Stimulated activated CD8-positive, alpha-beta memory T cell treated with anti-CD3 and anti-CD28 coated beads, Interleukin-7, amount 100 ng/mL, for 4 hours (primary cell): ENCODE measurements around the gene WFDC10A.
"Not testable (repeated sequence)": the region's sequence is repeated elsewhere in the genome, so short reads cannot be mapped to it uniquely, and the experiment has no call there.

Source experiments
- DNase-seq, 2 donors: peaks; one replicate each; pipeline ENCODE4 v3.0.0-alpha.2; 2020; ENCODE audit warnings: low read depth in 2 of 2

Gene WFDC10A

DNA sequence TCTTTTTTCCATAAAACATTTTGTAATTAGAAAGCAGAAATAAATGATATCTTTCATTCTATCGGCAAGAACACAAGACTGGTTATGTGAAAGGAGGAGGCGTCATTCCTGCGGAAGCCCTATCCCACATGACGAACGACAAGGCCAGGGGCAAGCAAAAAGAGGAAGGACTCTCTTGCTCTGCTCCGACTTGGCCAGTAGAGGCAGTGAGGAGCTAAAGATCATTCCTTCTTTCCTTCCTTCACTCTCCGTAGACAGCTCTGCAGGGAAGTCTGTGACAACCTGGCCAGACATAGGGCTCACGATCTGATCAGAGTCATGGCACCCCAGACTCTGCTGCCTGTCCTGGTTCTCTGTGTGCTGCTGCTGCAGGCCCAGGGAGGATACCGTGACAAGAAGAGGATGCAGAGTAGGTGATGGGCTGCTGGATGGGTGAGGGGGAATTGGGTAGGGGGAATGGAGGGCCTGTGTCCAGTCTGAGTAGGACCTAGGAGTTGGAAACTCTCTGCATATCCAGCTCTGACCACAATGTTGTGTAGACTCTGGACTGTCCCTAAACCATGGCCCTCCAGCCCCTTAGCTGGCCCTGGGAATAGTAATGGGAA, at the start of gene WFDC10A:
Gene WFDC10A, plus strand, starts transcription at position 244 of the 605 bp plus-strand sequence. Its CDS starts 75 bp downstream, at position 319.
- no peak for DNase-seq

DNA sequence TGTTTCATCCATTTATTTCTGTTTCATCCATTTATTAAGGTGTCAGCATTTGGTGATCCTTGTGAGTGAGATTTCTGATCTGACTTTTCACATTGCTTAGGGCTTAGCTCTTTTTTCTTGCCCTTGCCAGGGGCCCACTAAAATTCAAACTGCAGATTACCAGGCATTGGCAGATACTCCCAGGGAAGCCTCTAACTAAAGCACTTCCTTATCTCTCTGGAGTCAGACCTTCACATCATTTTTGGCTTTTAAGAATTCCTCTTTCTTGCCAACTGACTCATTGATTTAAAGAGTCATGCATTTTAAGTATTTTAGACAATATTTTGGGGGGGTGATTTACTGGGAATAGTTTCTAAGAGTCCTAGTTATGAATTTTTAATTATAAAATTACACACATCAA, 47.8 kb upstream of the WFDC10A start:
- DNase-seq: no peak

- no peak for DNase-seq
These were observed 46.0 kb upstream of the WFDC10A start for GRCh38 chr20:45583502-45583901.

- DNase-seq: not testable (repeated sequence)
These were observed 45.2 kb upstream of the WFDC10A start for GRCh38 chr20:45584294-45584693.

DNA sequence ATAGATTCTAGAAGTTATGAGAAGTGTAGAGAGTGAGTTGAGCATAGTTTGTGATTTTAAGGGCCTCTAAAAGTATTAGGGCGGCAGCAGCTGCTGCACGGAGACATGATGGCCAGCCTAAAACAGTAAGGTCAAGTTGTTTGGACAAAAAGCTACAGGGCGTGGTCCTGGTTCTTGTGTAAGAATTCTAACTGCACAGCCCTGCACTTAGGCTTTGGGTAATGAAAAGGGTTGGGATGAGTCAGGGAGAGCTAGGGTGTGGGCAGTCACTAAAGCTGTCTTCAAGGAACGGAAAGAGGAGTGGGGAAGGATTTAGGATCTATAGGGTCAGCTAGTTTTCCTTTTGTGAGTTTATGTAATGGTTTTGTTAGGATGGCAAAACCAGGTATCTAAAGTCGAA, 43.6 kb upstream of the WFDC10A start:
- not testable (repeated sequence) for DNase-seq

DNA sequence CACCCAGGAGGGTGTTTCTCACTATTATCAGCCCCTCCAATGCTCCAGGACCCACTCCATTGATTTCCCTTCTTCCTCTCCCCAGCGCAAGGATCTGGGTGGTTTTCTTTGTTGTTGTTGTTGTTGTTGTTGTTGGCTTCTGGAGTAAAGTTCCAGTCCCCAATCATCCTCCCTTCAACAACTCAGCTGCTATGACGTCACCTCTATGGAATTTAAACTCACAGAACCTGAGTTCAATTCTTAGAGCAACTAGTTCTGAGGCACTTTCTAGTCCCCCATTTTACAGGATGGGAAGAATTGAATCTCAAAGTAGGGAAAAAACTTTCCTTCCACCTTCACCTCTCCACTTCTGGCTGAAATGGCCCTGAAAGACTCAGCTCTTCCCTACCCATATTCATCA, 40.7 kb upstream of the WFDC10A start:
- DNase-seq: no peak

DNA sequence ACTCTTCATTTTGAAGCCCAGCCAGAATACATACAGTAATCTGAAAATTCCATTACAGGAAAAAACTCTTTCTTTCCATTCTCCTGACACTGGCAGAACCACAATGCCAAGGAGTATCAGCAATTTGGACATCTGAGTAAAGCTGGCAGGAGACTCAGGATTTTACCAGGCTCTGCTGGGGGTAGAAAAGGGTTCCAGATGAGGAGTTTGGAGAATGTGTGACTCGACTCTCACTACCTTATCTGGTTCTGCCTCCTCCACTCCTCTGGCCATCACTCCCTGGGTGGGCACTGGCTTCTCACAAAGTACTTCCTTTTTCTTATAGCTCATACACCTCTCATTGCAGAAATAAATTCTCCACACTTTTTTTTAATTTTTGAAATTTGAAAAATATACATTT, 39.8 kb upstream of the WFDC10A start:
- no peak for DNase-seq

DNA sequence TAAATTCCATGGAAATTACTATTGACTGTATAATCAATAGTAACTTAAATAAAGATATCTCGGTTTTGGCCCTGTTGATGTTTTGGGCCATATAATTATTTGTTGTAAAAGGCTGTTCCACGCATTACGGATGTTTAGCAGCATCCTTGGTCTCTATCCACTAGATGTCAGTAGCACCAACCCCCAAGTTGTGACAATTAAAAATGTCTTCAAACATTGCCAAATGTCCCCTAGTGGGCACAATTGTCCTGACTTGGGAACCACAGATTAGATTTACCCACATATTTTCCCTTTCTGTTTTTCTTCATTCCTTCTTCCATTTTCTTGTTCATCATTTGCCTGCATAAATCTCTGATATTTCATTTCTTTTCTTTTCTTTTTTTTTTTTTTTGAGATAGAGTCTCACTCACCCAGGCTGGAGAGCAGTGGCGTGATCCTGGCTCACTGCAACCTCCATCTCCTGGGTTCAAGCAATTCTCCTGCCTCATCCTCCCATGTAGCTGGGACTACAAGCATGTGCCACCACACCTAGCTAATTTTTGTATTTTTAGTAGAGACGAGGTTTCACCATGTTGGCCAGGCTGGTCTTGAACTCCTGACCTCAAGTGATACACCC, 36.9 kb upstream of the WFDC10A start:
- DNase-seq: no peak

DNA sequence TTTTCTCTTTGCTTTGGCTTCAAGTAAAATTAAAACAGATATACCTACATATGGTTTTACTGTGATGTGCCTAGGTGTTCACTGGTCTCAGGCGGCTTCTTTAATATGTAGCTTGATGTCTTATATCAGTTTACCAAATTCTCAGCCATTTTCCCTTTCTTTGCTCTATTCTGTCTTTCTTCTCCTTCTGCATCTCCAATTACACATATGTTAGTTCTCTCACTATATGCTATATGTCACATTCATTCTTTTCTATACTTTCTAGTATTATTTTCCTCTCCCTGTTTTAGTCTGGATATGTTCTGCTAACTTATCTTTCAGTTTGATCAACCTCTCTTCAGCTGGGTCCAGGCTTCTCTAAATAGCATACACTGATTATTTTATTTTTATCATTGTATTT, 36.0 kb upstream of the WFDC10A start:
- no peak for DNase-seq

DNA sequence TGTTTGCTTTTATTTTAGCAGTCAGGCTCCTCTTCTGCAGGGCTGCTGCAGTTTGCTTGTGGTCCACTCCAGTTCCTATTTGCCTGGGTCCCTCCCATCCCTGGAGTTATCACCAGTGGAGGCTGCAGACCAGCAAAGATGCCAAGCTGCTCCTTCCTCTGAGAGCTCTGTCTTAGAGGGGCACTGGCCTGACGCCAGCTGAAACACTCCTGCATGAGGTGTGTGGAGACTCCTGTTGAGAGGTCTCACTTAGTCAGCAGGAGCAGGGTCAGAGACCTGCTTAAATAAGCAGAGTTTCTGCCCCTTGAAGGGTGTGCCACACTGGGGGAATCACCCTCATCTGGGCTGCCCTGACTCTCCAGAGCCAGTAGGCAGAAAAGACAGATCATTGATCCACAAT, 34.3 kb upstream of the WFDC10A start:
- DNase-seq: no peak

DNA sequence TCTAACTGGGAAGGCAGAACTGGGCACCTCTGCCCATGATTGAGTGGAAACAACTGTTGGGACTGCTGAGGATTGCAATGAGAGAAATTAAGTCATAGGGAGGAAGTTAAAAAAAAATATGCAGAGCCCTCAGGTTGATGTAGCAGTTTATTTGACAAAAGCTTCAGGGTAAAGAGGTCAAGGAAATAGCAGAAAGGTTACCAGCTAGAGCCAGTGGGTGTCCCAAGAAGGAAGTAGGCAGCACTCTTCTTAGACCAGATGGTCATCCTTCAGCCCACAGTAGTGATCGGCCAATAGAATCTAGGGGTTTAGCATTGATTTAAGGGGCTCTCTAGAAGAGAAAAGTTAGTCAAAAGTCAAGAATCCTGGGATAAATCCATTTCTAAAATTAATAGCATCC, 21.7 kb upstream of the WFDC10A start:
- DNase-seq: no peak

GRCh38 chr20:45611054-45611453, 18.5 kb upstream of the WFDC10A start:
- DNase-seq: no peak

- DNase-seq: no peak
These were observed 17.2 kb upstream of the WFDC10A start for GRCh38 chr20:45612314-45612713.

DNA sequence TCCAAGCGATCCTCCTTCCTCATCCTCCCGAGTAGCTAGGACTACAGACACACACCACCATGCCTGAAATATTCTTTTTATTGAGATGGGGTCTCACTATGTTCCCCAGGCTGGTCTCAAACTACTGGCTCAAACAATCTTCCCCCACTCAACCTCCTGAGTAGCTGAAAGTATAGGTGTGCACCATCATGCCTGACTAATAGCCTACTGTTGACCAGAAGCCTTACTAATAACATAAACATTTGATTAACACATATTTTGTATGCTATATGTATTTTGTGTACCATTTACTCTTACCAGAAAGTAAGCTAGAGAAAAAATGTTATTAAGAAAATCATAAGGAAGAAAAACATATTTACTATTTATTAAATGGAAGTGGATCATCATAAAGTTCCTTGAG, 11.9 kb upstream of the WFDC10A start:
- DNase-seq: no peak

DNA sequence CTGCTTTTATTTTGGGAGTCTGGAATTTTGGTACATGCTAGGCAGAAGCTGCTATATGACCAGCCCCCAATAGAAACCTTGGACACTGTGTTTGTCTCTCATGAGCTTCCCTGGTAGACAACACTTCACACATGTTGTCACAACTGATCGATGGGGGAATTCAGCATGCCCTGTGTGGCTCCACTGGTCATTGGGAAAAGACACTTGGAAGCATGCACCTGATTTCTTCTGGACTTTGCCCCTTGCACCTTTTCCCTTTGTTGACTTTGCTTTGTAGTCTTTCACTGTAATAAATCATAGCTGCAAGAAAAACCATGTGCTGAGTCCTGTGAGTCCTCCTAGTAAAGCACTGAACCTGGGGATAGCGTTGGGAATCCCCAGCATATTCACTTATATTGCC, 7.9 kb upstream of the WFDC10A start:
- no peak for DNase-seq

DNA sequence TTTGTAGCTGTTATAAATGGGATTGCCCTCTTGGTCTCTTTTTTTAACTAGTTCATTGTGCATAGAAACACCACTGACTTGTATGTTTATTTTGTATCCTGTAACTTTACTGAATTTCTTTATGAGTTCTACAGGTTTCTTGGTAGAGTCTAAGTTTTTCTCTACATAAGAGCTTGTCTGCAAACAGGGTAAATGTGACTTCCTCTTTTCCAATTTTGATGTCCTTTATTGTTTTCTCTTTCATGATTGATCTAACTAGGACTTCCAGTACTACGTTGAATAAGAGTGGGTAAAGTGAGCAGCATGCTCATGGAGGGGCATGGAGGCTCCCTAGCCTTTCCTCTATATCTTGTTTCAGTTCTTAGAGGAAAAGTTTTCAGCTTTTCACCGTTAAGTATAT, 3.0 kb upstream of the WFDC10A start:
- no peak for DNase-seq

DNA sequence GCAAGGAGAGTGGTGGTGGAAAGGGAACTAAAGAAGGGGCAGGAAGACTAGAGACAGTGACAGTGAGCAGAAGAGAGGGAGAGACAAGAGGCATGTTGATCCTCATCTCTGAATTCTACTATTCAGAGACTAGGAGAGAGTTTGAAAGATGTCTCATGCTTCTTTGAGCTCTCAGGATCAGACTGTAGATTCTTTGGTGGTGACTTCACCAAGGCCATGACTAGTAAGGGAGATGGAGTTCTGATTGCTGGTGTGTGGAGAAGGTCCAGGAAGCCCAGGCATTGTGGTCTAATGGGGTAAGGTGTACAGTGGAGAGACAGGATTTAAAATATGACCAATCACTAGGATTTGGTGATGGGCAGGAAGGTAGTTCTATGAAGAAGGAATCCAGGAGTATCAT, 832 bp downstream of the WFDC10A start:
- DNase-seq: no peak

GRCh38 chr20:45631184-45631583, 1.6 kb downstream of the WFDC10A start, which contains the start of gene WFDC9:
WFDC9 (minus strand) TSS chr20:45631284; CDS start chr20:45610181, 21,103 bp downstream.
- no peak for DNase-seq

- DNase-seq: no peak
These were observed 7.0 kb downstream of the WFDC10A start for GRCh38 chr20:45636513-45636912.

DNA sequence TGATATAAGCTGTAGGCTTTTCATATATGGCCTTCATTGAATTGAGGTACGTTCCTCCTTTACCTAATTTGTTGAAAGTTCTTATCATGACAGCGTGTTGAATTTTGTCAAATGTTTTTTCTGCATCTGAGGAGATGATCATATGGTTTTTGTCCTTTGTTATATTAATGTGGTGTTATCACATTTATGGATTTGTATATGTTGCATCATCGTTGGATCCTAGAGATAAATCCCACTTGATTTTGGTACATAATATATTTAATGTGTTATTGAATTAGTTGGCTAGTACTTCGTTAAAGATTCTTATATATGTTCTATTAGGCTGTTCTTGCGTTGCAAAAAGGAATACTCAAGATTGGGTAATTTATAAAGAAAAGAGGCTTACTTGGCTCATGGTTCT, 10.1 kb downstream of the WFDC10A start:
- DNase-seq: no peak

DNA sequence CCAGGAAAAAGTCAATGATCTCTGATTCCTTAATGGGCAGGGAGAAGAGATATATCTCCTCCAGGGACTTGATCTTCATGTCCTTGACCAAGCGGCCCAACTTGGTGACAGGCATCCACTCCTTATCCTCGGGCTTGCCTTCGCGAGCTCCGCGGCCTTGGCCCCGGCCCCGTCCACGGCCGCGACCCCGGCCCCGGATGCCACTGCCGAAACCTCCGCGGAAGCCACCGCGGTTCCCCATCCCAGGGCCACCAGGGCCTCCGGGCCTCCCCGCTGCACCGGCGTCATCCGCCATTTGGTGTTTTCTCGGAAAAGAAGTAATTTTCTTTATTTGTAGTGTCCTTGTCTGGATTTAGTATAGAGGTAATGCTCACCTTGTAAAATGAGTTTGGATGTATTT, 11.5 kb downstream of the WFDC10A start:
- not testable (repeated sequence) for DNase-seq

DNA sequence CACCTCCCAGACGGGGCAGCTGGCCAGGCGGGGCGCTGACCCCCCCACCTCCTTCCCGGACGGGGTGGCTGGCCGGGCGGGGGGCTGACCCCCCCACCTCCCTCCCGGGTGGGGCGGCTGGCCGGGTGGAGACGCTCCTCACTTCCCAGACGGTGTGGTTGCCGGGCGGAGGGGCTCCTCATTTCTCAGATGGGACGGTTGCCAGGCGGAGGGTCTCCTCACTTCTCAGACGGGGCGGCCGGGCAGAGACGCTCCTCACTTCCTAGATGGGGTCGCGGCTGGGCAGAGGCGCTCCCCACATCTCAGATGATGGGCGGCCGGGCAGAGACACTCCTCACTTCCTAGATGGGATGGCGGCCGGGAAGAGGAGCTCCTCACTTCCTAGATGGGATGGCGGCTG, 16.3 kb downstream of the WFDC10A start:
- not testable (repeated sequence) for DNase-seq

- no peak for DNase-seq
These were observed 17.3 kb downstream of the WFDC10A start for GRCh38 chr20:45646875-45647274.
